Adrenal gland (tissue), 12 donors: ENCODE measurements around the gene TMCC3. TPM values are rescaled to one million over a fixed set of nuclear protein-coding genes. Genes with fewer than 3 reads are reported as not detected.

Source experiments
- DNase-seq, 7 donors: peaks; one replicate each; pipeline ENCODE4 v3.0.0-alpha.2; 2019 to 2020
- H3K27ac ChIP-seq, 5 donors: fragments of 200-600 bp; sonication (generic) in 4 of 5; 1 replicate in 3 of 5; 2 replicates in 2 of 5; pipeline versions ENCODE4 v1.5.1 to v1.8.0; 2016 to 2020; ENCODE audit warnings: mild to moderate bottlenecking in 1 of 5
- H3K27me3 ChIP-seq: fragments of 200-600 bp; 2 replicates; pipeline ENCODE4 v1.8.0; 2021
- H3K36me3 ChIP-seq, 2 donors: fragments of 200-600 bp; replicated peaks in 1 of 2; 1 replicate in 1 of 2; 2 replicates in 1 of 2; pipeline versions ENCODE4 v1.5.1 to v1.8.0; 2018 to 2022
- H3K4me1 ChIP-seq, 2 donors: fragments of 200-600 bp; replicated peaks in 1 of 2; 1 replicate in 1 of 2; 2 replicates in 1 of 2; pipeline versions ENCODE4 v1.5.1 to v1.8.0; 2018 to 2021
- H3K4me3 ChIP-seq, 4 donors: fragments of 200-600 bp; sonication (generic) in 3 of 4; one replicate each; pipeline ENCODE4 v1.5.1; 2016 to 2018
- H3K9me3 ChIP-seq, 3 donors: fragments of 200-600 bp; sonication (generic) in 1 of 3; replicated peaks in 1 of 3; 1 replicate in 2 of 3; 2 replicates in 1 of 3; pipeline versions ENCODE4 v1.5.1 to v1.8.0; 2016 to 2021
- POLR2A ChIP-seq, 2 donors: fragments of 450-650 bp; IDR thresholded peaks; one replicate each; pipeline ENCODE4 v1.6.1; 2017; ENCODE audit warnings: antibody characterized with exemption in 2 of 2, mild to moderate bottlenecking in 2 of 2, moderate library complexity in 1 of 2
- WGBS, 4 donors: extraction: QIAGEN DNeasy Blood & Tissue Kit in 2 of 4; methylation state at CpG; one replicate each; pipeline versions ENCODE4 v1.1.5 to v1.1.7; 2013 to 2017; 5-methylcytosine and 5-hydroxymethylcytosine counted together
- intact Hi-C, 2 donors: fragments of 100-400 bp; cut with DNase I; formaldehyde crosslinking; loops; one replicate each; pipeline versions ENCODE4 v1.14.1 to v1.15.0; 2022 to 2023
- polyA plus RNA-seq, 3 donors: library from polyadenylated mRNA; stranded (reverse); fragments of 200-250 nt in 2 of 3; fragments of 350-450 nt in 1 of 3; fragmentation: Illumina TruSeq in 1 of 3; extraction: RNeasy Lipid Tissue Mini Kit (QIAGEN cat#74804) in 1 of 3; gene quantifications; one replicate each; pipeline ENCODE4 v1.2.3, GENCODE V29; 2013 to 2014
- total RNA-seq, 9 donors: library from RNA; depleted of rRNA in 4 of 9; stranded (reverse); fragments of >200 nt in 4 of 9; fragments of 120-200 nt in 1 of 9; fragmentation: NEBNext Ultra II Directional in 1 of 9; extraction: Animal tissue kit (Norgen Biotek cat#: 25700) in 1 of 9; gene quantifications; one replicate each; pipeline versions ENCODE4 v1.1.0 to v1.2.4, GENCODE V29; 2013 to 2023
- TF ChIP-seq, protein P1 (sequence below), 6 experiments: fragments of 450-650 bp in 4 of 6; fragments of 200-600 bp in 2 of 6; sonication (generic) in 1 of 6; IDR thresholded peaks; 1 replicate in 5 of 6; 2 replicates in 1 of 6; pipeline versions ENCODE4 v1.5.1 to v1.8.0; 2016 to 2021; ENCODE audit warnings: antibody characterized with exemption in 6 of 6, mild to moderate bottlenecking in 2 of 6, moderate library complexity in 1 of 6
- donor health status: healthy with polysubstance abuse.
- donor health status: Bipolar disorder and iron deficiency.
- donor health status: DM: yes; HTN: yes; CAD: no.
- donor health status: DM: no; HTN: no; CAD: no.
- donor health status: DM: no; HTN: no; CAD: no.
- donor health status: DM: yes; HTN: yes; CAD: no.

Gene TMCC3
- total and polyA plus RNA-seq, 12 donors = 1.2 to 13.4 (median 6.7) TPM

GRCh38 chr12:94561943-94562411 lies 88.4 kb downstream of the TMCC3 start:
- TF ChIP-seq POLR2A (IDR thresholded peaks at IDR 0.05) = peak in 1 of 2 donors; percentile 23
- TF ChIP-seq, protein P1, sequence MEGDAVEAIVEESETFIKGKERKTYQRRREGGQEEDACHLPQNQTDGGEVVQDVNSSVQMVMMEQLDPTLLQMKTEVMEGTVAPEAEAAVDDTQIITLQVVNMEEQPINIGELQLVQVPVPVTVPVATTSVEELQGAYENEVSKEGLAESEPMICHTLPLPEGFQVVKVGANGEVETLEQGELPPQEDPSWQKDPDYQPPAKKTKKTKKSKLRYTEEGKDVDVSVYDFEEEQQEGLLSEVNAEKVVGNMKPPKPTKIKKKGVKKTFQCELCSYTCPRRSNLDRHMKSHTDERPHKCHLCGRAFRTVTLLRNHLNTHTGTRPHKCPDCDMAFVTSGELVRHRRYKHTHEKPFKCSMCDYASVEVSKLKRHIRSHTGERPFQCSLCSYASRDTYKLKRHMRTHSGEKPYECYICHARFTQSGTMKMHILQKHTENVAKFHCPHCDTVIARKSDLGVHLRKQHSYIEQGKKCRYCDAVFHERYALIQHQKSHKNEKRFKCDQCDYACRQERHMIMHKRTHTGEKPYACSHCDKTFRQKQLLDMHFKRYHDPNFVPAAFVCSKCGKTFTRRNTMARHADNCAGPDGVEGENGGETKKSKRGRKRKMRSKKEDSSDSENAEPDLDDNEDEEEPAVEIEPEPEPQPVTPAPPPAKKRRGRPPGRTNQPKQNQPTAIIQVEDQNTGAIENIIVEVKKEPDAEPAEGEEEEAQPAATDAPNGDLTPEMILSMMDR (IDR thresholded peaks at IDR 0.05) = no peak
- no peaks in the 10 kb centered on the region for H3K36me3 ChIP-seq
- H3K4me1 ChIP-seq = no peaks in the 10 kb centered on the region
- H3K27me3 ChIP-seq = no peaks in the 10 kb centered on the region
- peak overlapping the region in 3 of 5 donors; percentile 8 to 35 (median 26) for H3K27ac ChIP-seq
- H3K9me3 ChIP-seq = no peaks in the 10 kb centered on the region
- WGBS, 4 donors = 38 to 49% (median 42%) methylated on average over 11 of the region's 11 CpGs
- peak; percentile 74 to 92 (median 81) for DNase-seq
- no peak overlapping the region for H3K4me3 ChIP-seq
- intact Hi-C loops = no loop called here

DNA sequence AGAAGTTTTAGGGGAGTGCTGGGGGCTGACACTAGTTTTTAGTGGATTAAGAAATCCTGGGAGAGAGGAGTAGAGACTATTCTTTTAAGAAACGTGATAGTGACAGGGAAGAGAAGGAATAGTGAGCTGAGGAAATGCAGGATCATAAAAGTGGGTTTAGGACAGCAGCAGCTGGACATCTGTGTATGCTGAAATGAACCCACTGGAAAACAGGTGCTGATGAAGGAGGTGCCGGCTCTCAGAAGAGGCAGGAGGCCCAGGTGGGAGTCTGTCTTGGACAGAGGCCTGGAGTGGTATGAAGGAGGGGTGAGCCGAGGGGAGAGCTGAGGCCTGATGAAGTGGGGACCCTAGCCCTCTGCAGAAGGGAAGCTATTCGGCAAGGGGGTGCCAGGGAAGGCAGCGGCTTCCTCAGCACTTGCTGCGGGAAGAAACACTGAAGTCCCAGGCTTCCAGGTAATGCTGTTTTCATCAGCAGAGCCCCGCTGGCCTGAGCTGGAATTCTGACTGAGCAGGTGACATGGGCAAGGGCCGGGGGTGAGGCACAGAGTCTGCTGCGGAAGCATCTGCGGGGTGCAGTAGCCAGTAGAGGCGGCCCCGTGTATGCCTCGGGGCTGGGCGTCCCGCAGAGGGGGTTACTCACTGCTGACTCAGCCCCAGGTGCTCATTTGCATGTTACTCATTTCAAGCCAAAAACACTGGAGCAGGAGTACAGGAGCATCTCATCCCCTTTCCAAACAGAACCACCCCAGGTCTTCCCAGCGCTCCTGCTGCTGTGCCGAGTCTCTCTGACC lies 89.7 kb downstream of the TMCC3 start:
- Histone ChIP-seq H3K27ac (no peak overlapping the region), H3K9me3 (no peaks in the 10 kb centered on the region), H3K36me3 (no peaks in the 10 kb centered on the region), H3K4me1 (no peaks in the 10 kb centered on the region), H3K27me3 (no peaks in the 10 kb centered on the region), H3K4me3 (no peak overlapping the region)
- intact Hi-C loops = no loop called here
- WGBS, 4 donors = 60 to 72% (median 63%) methylated on average over 15 to 17 of the region's 17 CpGs
- DNase-seq = peak; percentile 32 to 70 (median 61)
- TF ChIP-seq, protein P1 (IDR thresholded peaks at IDR 0.05) = no peak
- no peak for TF ChIP-seq POLR2A (IDR thresholded peaks at IDR 0.05)

DNA sequence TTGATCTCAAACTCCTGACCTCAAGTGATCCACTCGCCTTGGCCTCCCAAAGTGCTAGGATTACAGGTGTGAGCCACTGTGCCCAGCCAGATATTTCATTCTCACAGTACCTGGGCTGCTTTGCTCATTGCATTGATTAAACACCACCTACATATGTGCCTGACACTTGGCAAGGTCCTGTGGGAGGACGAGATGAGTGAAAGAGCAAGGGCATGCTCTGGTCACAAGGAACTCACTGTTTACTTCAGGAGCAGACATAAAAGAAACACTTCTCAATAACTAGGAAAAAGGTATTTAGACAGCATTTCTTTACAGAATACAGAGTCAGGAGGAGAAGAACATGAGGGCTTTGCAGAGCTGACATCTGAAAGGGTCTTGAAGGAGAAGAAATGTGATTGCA lies 91.7 kb downstream of the TMCC3 start:
- Histone ChIP-seq H3K9me3 (no peaks in the 10 kb centered on the region), H3K4me1 (no peaks in the 10 kb centered on the region), H3K27me3 (no peaks in the 10 kb centered on the region), H3K27ac (no peak overlapping the region), H3K4me3 (no peak overlapping the region), H3K36me3 (no peaks in the 10 kb centered on the region)
- 73 to 88% (median 82%) methylated on average over 2 of the region's 2 CpGs for WGBS, 4 donors
- DNase-seq = peak in 1 of 7 donors; percentile 11
- intact Hi-C loops = no loop called here
- no peak for TF ChIP-seq POLR2A (IDR thresholded peaks at IDR 0.05)
- TF ChIP-seq, protein P1 (IDR thresholded peaks at IDR 0.05) = no peak

- no peak for DNase-seq
- no peaks in the 10 kb centered on the region for H3K36me3 ChIP-seq
- WGBS, 4 donors = 86 to 100% (median 98%) methylated on average over 1 of the region's 1 CpG
- intact Hi-C loops = no loop called here
- no peaks in the 10 kb centered on the region for H3K9me3 ChIP-seq
- H3K27ac ChIP-seq = no peak overlapping the region
- TF ChIP-seq POLR2A (IDR thresholded peaks at IDR 0.05) = no peak
- TF ChIP-seq, protein P1 (IDR thresholded peaks at IDR 0.05) = no peak
- no peaks in the 10 kb centered on the region for H3K27me3 ChIP-seq
- no peaks in the 10 kb centered on the region for H3K4me1 ChIP-seq
- H3K4me3 ChIP-seq = no peak overlapping the region
These were observed 92.5 kb downstream of the TMCC3 start for GRCh38 chr12:94557746-94558295.
